H1 (cell line): Measurements from ENCODE around the gene DLX4. TPM values are rescaled to one million over a fixed set of nuclear protein-coding genes. Genes with fewer than 3 reads are reported as not detected.

Source experiments
- ASH2L ChIP-seq: fragments of 200-600, 300-600 bp; sonication (generic); IDR thresholded peaks from one replicate; pipeline ENCODE4 v1.7.1; 2017; ENCODE audit warnings: low read length
- ATF2 ChIP-seq: IDR thresholded peaks from 2 replicates; pipeline ENCODE4 v1.6.1; 2012; ENCODE audit warnings: low read length, inconsistent platforms
- BACH1 ChIP-seq: IDR thresholded peaks from 2 replicates; pipeline ENCODE4 v1.6.1; 2012; ENCODE audit warnings: low read length, improper control_type of control experiment
- CBX5 ChIP-seq: fragments of 300-800, 300-1000 bp; sonication (generic); IDR thresholded peaks from 2 replicates; pipeline ENCODE4 v1.7.1; 2016; ENCODE audit warnings: antibody characterized with exemption, low read length, low read depth
- CBX8 ChIP-seq: fragments of 300-800, 300-1000 bp; sonication (generic); IDR thresholded peaks from 2 replicates; pipeline ENCODE4 v1.7.1; 2016; ENCODE audit warnings: low read depth, low read length, borderline replicate concordance
- CTBP2 ChIP-seq: IDR thresholded peaks from 2 replicates; pipeline ENCODE4 v1.7.0; 2011; ENCODE audit warnings: borderline replicate concordance, mild to moderate bottlenecking, moderate library complexity, mixed read lengths, low read length; ENCODE audit not compliant: insufficient read depth, insufficient read length
- E2F6 ChIP-seq: IDR thresholded peaks from 2 replicates; pipeline ENCODE4 v1.6.1; 2012; ENCODE audit warnings: inconsistent platforms
- EP300 ChIP-seq, 2 experiments: IDR thresholded peaks; 1 replicate in 1 of 2; 2 replicates in 1 of 2; pipeline ENCODE4 v1.6.1; 2011 to 2012; ENCODE audit warnings: low read depth in 2 of 2, low read length in 2 of 2, mild to moderate bottlenecking in 2 of 2, borderline replicate concordance in 1 of 2, inconsistent platforms in 1 of 2, moderate library complexity in 1 of 2
- JUND ChIP-seq: IDR thresholded peaks from 2 replicates; pipeline ENCODE4 v1.6.1; 2011; ENCODE audit warnings: mild to moderate bottlenecking, improper control_type of control experiment, low read length
- KDM1A ChIP-seq: fragments of 200-600, 300-600 bp; sonication (generic); IDR thresholded peaks from 2 replicates; pipeline ENCODE4 v1.7.1; 2016; ENCODE audit warnings: mild to moderate bottlenecking, low read length, borderline replicate concordance
- MAFK ChIP-seq: IDR thresholded peaks from 2 replicates; pipeline ENCODE4 v1.6.1; 2012; ENCODE audit warnings: low read depth, mild to moderate bottlenecking, improper control_type of control experiment, low read length
- MAX ChIP-seq: IDR thresholded peaks from 2 replicates; pipeline ENCODE4 v1.6.1; 2012; ENCODE audit warnings: inconsistent platforms
- NRF1 ChIP-seq: IDR thresholded peaks from 2 replicates; pipeline ENCODE4 v1.6.1; 2011; ENCODE audit warnings: mild to moderate bottlenecking, low read depth, low read length, improper control_type of control experiment
- PHF8 ChIP-seq: fragments of 200-600 bp; sonication (generic); conservative IDR thresholded peaks from 2 replicates; pipeline ENCODE4 v1.7.1; 2012; ENCODE audit warnings: low read depth, mild to moderate bottlenecking, inconsistent platforms, low read length, moderate library complexity
- RAD21 ChIP-seq, 2 experiments: IDR thresholded peaks in 1 of 2; conservative IDR thresholded peaks in 1 of 2; 2 replicates each; pipeline ENCODE4 v1.6.1; 2011; ENCODE audit warnings: low read depth in 2 of 2, low read length in 2 of 2, improper control_type of control experiment in 1 of 2, inconsistent platforms in 1 of 2, mild to moderate bottlenecking in 1 of 2, moderate library complexity in 1 of 2
- RBBP5 ChIP-seq: IDR thresholded peaks from 2 replicates; pipeline ENCODE4 v1.7.1; 2012; ENCODE audit warnings: low read depth, mild to moderate bottlenecking, inconsistent platforms, low read length, moderate library complexity, borderline replicate concordance
- SIRT6 ChIP-seq: IDR thresholded peaks from one replicate; pipeline ENCODE4 v1.7.1; 2012; ENCODE audit warnings: low read length, inconsistent platforms
- SP2 ChIP-seq: IDR thresholded peaks from 2 replicates; pipeline ENCODE4 v1.6.1; 2012; ENCODE audit warnings: mild to moderate bottlenecking, low read length, inconsistent platforms
- SP4 ChIP-seq: IDR thresholded peaks from 2 replicates; pipeline ENCODE4 v1.6.1; 2012; ENCODE audit warnings: low read length, inconsistent platforms
- TAF1 ChIP-seq: IDR thresholded peaks from 2 replicates; pipeline ENCODE4 v1.6.1; 2011; ENCODE audit warnings: mild to moderate bottlenecking, low read depth, low read length
- TBP ChIP-seq: IDR thresholded peaks from 2 replicates; pipeline ENCODE4 v1.6.1; 2011; ENCODE audit warnings: low read depth, low read length, improper control_type of control experiment
- TCF12 ChIP-seq: IDR thresholded peaks from 2 replicates; pipeline ENCODE4 v1.6.1; 2011; ENCODE audit warnings: low read depth, mild to moderate bottlenecking, low read length
- polyA plus RNA-seq, 7 experiments: library from polyadenylated mRNA; depleted of rRNA in 3 of 7; stranded (reverse) in 5 of 7; unstranded in 2 of 7; fragments of >200 nt in 5 of 7; fragments of 200-250 nt in 2 of 7; gene quantifications; 1 replicate in 5 of 7; 2 replicates in 1 of 7; 4 replicates in 1 of 7; pipeline versions ENCODE4 v1.2.1 to v1.2.3, GENCODE V29; 2011 to 2013; ENCODE audit warnings: missing spikeins in 2 of 7, mixed read lengths in 2 of 7
- total RNA-seq: library from RNA; stranded (reverse); fragmentation: NEBNext Ultra II Directional; extraction: Animal tissue kit (Norgen Biotek cat#: 25700); gene quantifications from 2 replicates; pipeline ENCODE4 v1.2.1, GENCODE V29; 2021

DLX4 gene
- total and polyA plus RNA-seq, 2 of the 8 experiments (the other 6 are each of a cell fraction or from before 2014, with no cell fraction given): 0.67 to 0.80 TPM

GRCh38 chr17:49964769-49965523 is 4.0 kb upstream of the DLX4 start (continued):
- TF ChIP-seq ASH2L: no peak
- TF ChIP-seq ATF2: no peak
- TF ChIP-seq SP2: no peak
- TF ChIP-seq CBX8: peak; percentile 11; the same call in 1 of the 2 replicates
- peak; percentile 6; a peak in 1 of 4 replicates for TF ChIP-seq RAD21 (IDR thresholded peaks at IDR 0.05 in 1 of 2, conservative IDR thresholded peaks at IDR 0.05 in 1 of 2; ENCODE audit: low read depth in 2 of 2, low read length in 2 of 2)
- TF ChIP-seq KDM1A: no peak
- no peak for TF ChIP-seq MAFK
- no peak for TF ChIP-seq SIRT6
- no peak for TF ChIP-seq NRF1
- TF ChIP-seq E2F6: no peak
- no peak for TF ChIP-seq CBX5
- TF ChIP-seq CTBP2: peak; percentile 97
- TF ChIP-seq BACH1: no peak
- TF ChIP-seq RBBP5: no peak
- no peak for TF ChIP-seq SP4
- no peak for TF ChIP-seq TAF1
- no peak for TF ChIP-seq JUND
- TF ChIP-seq TBP: 0 out of 2 replicates have a peak, but pooled peaks have one; percentile 9
- TF ChIP-seq EP300 (IDR thresholded peaks at IDR 0.05; ENCODE audit: borderline replicate concordance in 1 of 2, low read depth in 2 of 2, low read length in 2 of 2): no peak
- peak; percentile 25; the same call in 1 of the 2 replicates for TF ChIP-seq MAX
- peak; percentile 98 for TF ChIP-seq TCF12
- TF ChIP-seq PHF8: 0 out of 2 replicates have a peak, but pooled peaks have one; percentile 35
